GM18907 (cell line): ENCODE data around the gene LSM7.

ENCODE experiments used
- ATAC-seq: cut with Tn5 transposase; IDR thresholded peaks from one replicate; pipeline ENCODE4 v1.9.1; 2021; ENCODE audit warnings: mild to moderate bottlenecking, moderate library complexity; ENCODE audit not compliant: unreplicated experiment

The LSM7 gene

DNA sequence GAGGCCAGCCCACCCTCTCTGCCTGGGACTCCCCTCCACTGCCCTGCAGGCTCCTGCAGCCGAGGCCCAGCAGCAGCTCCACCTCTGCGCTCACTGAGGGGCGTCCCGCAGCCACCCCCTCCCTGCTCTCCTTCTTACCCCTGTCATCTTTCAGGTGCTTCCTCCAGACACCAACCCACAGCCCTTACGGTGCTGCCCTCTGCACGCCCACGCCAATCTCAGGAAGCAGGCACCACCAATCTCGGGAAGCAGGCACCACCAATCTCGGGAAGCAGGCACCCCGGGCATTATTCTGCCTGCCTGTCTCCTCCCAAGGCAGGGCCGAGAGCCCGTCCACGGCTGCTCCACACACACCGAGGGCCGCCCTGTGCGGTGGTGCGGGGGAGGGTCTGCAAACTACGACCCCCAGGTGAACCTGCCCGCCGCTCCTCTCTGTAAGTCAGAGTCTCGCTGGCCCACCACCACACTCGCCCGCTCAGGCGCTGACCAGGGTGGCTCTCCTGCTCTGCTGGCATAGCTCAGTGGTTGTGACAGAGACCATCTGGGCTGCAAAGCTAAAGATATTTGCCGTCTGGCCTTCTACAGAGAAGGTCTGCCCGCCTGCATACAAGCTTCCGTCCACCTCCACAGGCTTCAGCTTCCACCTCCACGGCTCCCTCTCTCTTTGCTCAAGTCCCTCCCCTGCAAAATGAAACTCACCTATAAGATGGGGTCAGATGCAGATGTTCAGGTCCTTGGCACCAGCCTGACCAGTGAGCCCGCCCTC is 2.9 kb downstream of the LSM7 start:
- no peak for ATAC-seq

DNA sequence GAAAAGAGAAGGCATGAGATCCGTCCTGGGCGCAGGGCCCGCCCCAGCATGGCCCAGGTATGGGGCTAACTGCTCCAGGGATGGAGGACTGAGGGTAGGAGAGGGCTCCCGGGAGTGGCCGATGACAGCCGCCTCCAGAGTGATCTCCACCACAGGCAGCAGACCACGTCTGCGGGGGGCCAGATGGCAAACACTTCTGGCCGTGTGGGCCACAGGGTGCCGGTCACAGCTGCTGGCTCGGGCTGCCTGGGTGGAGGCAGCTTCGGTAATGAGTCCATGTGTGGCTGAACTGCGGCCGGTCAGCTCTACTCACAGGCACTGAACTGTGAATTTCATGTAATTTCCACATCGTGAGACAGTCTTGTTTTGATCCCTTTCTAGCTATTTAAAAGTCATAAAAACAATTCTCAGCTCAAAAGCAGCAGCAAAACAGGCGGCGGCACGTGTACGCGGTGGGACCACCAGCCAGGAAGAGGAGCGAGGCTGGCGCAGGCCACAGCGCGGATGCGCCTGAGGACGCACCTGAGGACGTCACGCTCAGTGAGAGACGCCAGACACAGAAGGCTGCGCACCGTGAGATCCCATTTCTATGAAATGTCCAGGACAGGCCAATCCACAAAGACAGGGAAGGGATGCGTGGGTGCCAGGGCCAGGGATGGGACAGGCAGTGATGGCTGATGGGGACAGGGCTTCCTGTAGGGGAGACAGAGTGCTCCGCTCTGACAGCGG is 4.0 kb downstream of the LSM7 start:
- ATAC-seq = no peak

DNA sequence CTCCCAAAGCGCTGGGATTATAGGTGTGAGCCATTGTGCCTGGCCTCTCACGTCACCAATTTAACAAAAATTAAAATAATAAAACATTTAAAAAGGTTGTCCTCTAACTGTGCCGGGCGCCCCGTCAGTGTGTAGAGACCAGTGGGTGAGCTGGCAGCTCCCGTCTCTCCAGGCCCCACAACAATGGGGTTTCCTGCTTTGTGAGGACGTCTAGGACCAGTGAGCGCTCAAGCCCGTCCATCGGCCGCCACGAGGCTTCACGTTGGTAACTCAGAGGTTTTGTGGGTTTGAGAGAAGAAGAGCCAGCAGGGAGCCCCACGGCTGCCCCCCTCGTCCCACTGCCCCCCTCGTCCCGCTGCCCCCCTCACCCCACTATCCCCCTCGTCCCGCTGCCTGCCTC is 4.7 kb downstream of the LSM7 start:
- ATAC-seq = no peak

DNA sequence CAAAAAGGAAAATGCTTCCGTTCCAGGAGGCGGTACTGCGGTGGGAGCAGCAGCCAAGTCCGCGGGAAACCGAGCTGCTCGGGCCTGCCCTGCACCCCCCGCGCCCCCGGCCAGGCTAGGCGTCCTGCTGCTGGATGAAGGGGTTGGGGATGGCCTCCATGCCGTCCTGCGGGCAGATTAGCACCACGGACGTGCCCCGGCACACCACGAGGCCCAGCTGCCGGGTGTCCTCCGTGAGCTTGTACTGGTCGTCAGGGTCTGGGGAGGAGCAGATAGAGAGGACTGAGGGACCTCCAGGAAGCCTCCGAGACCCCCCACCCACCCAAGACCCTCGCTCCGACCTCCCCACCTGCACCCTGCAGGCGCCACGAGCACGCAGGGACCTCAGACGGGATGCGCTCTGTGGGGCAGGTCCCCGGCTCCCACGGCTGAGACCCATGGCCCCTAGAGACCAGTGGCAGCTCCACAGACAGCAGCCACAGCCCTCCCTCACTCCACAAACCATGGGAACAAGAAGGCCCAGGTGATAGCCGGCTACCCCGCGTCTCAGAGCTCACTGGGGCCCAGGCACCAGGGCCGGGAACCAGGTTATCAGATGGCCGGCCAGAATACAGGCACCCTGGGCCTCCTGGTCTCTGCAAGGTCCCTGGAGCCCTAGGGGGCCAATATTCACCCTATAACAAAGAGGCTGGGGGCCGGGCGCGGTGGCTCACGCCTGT is 6.7 kb downstream of the LSM7 start:
- ATAC-seq = no peak

DNA sequence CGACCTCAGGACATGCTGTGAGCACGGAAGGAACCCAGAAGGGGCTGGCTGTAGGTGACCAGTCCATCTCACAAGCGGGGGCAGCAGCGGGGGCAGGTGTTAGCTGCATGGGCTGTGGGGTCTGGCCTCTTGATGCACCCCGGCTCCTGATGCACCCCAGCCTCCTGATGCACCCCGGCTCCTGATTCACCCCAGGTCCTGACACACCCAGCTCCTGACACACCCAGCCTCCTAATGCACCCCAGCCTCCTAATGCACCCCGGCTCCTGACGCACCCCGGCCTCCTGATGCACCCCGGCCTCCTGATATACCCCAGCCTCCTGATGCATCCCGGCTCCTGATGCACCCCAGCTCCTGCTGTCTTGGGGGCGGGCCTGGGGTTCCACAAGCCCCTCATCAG is 7.4 kb downstream of the LSM7 start:
- ATAC-seq = no peak

DNA sequence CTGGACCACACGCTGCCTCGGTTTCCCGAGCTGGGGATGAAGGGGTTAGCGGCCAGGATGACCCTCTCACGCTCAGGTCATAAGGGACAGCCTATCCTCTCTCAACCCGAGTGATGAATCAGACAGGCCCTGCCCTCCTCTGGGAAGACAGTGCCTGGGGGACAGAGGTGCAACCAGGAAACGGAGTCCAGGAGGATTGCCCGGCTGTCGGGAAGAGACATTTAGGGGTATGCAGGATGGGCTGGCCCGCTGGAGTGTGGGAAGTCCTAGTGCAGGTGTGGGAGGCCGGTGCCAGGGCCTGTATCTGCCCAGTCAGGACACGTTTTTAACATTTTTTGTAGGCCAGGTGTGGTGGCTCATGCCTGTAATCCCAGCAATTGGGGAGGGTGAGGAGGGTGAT is 8.3 kb downstream of the LSM7 start:
- ATAC-seq = no peak

DNA sequence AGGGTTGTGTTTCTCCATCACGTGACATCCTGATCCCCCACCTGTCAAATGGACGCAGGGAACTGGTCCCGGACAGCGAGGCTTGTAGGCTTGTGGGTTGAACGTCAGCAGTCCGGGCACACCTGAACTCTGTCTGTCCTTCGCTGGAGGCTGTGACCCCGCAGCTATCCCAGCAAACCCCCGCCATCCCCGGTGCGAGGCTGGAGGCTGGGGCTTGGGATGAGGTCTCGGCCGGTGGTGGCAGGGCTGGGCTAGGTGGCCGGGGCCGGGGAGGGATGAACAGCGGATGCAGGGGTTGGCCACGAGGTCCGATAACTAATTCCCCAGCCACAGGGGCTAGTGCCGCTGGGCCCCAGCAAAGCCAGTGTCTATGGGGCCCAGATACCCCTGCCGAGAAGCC is 8.8 kb downstream of the LSM7 start:
- ATAC-seq = no peak

DNA sequence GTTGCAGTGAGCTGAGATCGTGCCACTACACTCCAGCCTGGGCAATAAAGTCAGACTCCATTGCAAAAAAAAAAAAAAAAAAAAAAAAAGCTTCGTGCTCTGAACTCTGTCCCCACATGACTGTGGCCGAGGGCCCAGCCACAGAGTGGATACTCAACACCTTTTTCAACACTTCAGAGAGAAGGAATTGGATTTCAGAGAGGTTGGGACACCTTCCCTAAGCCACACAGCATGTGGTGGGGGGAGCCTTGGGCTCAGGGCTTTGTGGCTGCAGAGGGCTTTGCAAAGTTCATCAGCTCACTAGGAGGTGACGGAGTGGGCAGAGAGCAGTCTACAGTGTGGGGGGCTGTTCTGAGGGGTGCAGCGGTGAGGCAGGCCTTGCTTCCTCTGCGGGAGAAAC is 9.5 kb downstream of the LSM7 start:
- ATAC-seq = no peak

DNA sequence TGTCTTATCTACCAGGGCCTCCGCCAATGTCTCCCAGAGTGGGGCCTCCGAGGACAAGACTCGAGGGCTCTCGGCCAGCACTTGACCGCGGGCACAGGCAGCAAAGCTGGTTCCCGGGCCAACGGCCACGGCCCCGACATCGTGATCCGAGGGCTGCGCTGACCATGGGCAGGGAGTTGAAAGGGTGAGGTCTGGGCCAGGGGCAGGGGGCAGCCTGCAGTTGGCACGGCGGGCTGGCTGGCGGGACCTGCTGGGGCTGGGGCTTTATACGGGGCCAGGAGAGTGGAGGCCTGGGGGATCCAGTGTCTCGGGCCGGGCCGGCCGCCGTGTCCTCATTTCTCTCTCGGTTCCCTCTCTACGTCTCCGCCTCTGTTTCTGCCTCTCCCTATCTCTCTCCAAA is 10.6 kb downstream of the LSM7 start:
- ATAC-seq = no peak

DNA sequence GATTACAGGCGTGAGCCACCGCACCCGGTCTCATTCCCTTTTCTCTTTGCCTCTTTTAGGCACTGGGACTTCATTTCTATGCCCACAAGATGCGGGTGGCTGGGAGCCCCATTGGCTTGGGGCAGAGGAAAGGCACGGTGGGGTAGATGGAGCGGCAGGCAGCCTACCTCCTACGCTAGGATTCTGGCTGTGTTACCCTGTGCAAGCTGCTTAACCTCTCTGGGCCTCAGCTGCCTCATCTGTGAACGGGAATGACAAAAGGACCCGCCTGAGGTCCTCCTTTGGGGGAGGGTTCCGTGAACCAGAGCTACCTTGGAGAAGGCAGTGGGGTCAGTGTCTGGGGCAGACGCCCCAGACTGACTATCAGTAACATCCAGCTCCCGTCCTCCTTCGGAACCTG is 11.1 kb downstream of the LSM7 start:
- ATAC-seq = no peak

DNA sequence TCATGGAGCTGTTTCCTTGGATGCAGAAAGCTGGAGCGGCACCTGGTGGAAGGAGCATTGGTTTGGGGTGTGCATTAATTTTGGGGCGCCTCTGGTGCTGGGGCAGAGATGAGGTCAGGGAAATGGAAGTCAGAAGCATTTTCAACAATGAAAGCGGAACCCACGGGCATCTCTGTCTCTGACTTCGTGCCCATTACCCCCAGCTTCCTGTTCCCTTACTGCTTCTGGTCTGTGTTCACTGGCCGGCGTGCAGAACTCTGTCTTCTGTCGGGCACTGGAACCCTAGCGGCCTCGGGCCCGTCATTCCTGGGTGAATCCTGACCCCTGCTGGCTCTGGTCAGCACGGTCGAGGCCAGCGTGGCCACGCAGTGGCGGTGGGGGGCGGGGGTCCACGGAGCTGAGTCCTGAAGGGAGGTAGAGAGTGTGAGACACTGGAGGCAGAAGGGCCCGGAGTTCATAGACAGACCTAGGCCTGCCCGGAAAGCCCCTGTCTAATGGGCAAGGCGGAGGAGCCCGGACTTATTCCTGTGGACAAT is 12.5 kb downstream of the LSM7 start:
- no peak for ATAC-seq

DNA sequence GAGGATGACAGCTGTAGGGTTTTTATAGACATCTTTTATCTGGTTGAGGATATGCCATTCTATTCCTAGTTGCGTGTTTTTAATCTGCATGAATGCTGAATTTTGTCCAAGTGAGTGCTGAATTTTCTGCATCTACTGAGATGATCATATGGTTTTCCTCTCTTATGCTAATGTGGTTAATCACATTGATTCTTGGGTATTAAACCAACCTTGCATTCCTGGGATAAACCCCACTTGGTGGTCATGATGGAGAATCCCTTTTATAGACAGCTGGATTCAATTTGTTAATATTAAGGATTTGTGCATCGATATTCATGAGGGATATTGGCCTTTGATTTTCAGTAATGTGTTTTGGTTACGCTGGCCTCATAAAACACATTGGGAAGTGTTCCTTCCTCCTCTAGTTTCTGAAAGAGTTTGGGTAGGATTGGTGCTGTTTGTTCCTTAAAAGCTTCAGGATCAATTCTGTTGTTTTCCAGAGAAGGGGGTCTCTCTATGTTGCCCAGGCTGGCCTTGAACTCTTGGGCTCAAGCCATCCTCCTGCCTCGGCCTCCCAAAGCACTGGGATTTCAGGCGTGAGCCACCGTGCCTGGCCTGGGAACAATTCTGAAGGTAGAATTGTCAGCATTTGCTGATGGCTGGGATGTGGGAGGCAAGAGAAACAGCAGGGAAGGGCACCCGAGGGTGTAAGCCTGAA is 13.1 kb downstream of the LSM7 start:
- ATAC-seq = no peak

DNA sequence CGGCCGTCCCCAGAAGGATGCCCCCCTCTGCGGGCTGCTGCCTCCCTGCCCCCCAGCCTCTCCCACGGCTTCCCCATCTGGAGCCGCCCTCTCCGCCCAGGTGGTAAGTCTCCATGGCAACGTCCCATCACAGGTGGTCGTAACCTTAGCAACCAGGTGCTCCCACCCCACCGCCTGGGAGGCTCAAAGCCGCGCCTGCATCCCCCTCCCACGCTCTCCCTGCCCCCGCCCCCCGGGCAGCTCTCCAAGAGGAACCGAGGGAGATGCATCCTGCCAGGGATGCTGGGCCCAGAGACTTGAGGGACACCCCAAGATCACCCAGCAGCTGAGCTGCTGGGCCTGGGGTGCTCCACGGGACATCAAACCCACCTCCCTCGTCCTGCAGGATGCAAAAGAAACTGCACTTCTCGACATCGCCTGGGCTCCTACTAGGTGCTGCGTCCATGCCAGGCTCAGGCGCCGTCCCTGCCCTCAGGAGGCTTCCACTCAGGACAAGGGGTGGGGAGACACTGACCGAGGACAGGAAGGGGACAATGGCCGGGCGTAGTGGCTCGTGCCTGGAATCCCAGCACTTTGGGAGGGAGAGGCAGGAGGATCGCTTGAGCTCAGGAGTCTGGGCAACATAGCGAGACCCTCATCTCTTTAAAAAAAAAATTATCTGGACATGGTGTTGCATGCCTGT is 15.4 kb downstream of the LSM7 start:
- no peak for ATAC-seq

DNA sequence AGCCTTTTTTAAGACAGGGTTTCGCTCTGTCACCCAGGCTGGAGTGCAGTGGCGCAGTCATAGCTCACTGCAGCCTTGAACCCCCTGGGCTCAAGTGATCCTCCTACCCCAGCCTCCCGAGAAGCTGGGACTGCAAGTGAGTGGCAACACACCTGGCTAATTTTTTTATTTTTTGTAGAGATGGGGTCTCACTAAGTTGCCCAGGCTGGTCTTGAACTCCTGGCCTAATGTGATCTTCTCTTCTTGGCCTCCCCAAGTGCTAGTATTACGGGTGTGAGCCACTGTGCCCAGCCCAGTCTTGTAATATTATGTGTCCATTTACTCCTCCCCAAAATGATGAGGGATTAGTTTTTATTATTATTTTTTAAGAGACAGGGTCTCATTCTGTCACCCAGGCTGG is 17.3 kb downstream of the LSM7 start:
- ATAC-seq = no peak

DNA sequence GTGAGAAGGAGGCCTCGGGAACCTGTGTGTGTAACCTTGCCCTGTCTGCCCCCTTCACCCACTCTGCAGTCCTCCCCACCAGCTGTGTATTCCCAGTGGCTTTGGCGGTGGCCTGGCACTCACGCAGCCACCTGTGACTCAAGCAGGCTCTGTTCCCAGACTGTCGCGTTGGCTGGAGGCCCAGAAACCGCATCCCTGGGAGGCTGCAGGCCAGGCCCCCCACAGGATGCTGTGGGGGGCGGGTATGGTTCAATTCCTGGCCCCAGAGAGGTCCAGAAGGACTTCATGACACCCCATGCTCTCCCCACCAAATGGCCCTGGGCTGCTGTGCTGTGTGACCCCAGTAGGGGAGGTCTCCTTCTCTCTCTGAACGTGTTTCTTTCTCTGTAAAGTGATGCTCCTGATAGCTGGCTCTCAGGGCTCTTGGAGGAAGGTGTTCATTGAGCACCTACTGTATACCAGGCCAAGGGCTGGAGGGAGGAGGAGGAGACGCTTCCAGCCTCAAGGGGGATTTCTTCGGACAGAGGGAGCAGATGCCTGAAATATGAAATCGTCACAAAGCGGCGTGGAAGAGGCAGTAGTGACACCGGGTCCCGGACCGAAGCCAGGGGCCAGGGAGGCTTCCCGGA is 18.5 kb downstream of the LSM7 start:
- ATAC-seq = no peak

DNA sequence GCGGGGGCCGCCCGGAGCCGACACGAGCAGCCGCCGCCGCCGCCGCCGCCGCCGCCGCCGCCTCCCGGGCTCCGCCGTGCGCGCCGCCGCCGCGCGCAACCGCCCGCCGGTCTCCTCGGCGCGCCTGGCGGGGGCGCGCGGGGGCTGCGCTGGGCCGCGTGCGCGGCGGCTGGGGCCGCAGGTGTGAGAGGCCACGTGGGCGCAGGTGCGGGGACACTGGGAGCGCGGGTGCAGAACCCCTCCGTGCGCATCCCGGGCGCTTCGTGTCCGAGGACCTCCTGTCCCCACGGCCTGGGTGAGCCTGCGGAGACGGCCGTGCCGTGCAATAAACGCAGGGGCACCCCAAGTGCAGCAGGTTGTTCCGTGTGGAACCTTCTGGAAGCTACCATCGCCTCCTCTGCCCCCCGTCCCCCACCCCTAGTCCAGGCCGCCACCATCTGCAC is 20.3 kb downstream of the LSM7 start, which contains the start of gene LINGO3:
TSS of gene LINGO3 (minus strand) at position 41 of the 443 bp plus-strand sequence. CDS start 16,378 bp downstream, outside the sequence.
- no peak for ATAC-seq

DNA sequence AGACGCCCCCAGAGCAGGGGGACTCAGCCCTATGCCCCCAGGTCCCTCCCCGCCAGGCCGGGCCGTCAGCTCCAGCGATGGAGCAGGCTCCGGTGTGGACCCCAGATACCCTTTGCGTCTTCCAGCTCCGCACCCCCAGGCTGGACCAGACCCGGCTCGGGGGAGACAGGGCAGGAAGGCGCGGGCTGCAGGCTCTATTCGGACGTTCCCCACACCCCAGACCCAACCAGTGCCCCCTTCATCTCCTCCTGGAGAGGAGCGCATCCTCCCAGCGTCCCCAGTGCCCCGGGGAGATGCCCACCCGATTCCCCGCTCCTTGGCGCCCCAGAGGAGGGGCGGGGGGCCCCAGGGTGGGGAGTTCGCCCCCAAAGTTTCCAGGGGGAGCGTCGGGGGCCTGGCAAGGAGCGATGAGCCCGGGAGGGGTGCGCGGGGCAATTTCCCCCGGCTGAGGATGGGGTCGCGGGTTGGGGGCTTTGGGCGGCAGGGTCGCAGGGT is 20.8 kb downstream of the LSM7 start:
- ATAC-seq = no peak

DNA sequence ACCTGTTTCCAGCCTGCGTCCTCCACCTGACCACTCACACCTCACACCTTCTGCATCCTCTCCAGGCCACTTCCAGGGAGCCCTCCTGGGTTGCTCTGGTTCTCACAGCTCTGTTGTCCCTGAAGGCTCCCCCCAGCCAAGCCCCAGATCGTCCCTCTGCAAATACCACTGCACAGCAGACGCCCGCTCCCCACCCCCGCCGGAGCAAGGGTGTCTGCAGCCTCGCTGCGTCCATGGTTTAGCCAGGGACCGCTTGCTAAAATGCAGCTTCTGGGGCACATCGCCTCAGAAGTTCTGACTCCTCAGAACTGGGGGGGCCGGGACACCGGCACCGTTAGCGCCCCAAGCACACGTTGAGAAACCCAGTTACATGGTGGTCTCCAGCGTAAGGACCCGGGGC is 21.4 kb downstream of the LSM7 start:
- no peak for ATAC-seq

DNA sequence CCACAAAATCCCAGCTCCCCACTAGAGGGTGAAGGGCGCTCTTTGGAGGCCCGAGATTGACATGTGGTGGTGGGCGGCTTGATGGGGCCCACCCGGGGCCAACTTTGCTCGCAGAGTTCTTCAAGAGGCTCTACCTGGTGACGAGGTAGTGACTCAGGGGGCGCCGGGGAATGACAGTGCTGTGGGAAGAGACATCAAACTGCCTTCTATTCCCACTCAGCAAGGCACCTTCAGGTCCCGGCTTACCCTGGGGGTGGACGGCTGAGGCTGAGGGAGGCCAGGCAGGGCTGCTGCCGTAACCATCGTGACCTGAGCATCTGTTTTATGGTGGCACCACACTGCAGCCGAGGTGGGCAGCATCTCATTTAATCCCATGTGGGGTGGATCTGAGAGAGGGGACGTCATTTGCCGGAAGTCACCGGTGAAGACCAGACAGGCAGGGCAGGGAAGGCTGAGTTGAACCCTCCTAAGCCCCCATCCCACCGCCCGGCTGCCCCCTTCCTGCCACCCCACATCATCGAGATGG is 22.0 kb downstream of the LSM7 start:
- no peak for ATAC-seq
